Measurements from ENCODE around the gene XPC.

DNA sequence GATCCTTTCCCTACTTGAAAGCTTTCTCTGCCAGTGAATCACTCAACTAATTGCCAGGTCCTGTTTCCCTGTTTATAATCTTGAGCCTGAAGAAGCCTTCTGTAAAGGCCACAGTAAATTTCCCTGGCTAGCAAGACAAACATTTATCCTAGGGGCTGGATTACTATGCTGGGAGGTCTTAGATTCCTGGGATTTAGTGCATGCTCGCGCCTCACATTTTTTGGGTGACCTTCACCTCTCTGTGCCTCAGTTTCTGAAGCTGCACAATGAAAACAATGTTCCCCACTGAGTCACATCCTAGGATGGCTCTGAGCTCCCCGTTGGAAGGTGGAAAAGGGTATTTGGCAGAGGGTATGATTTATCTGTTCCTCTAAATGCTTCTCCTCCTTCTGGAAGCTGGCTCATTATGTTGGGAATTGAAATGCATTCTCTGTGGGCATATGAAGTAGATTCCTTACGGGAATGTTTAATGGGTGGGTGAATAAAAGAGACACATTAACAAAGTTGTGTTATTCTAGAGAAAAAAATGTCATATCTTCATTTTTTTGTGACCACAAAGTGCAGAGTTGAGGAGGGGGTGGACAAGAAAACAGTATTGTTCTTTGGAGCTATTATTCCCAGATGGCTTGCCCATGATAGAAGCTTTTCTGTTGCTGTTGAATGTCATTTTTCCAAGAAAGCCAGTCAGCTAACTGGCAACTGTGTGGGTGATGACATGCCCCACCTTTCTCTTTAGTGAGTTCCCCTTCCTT, 32.6 kb upstream of the XPC start:
- TF ChIP-seq POLR2AphosphoS5 (IDR thresholded peaks at IDR 0.05), result no peak
- TF ChIP-seq, protein P1, sequence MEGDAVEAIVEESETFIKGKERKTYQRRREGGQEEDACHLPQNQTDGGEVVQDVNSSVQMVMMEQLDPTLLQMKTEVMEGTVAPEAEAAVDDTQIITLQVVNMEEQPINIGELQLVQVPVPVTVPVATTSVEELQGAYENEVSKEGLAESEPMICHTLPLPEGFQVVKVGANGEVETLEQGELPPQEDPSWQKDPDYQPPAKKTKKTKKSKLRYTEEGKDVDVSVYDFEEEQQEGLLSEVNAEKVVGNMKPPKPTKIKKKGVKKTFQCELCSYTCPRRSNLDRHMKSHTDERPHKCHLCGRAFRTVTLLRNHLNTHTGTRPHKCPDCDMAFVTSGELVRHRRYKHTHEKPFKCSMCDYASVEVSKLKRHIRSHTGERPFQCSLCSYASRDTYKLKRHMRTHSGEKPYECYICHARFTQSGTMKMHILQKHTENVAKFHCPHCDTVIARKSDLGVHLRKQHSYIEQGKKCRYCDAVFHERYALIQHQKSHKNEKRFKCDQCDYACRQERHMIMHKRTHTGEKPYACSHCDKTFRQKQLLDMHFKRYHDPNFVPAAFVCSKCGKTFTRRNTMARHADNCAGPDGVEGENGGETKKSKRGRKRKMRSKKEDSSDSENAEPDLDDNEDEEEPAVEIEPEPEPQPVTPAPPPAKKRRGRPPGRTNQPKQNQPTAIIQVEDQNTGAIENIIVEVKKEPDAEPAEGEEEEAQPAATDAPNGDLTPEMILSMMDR (IDR thresholded peaks at IDR 0.05), result no peak
- TF ChIP-seq POLR2A (IDR thresholded peaks at IDR 0.05), result no peak
- no peak for TF ChIP-seq EP300 (IDR thresholded peaks at IDR 0.05)
